ENCODE measurements around the gene PIK3CD. TPM values are rescaled to one million over a fixed set of nuclear protein-coding genes. Genes with fewer than 3 reads are reported as not detected.

PIK3CD gene
- 5.4 and 5.7 TPM in 2 replicates for total RNA-seq

DNA sequence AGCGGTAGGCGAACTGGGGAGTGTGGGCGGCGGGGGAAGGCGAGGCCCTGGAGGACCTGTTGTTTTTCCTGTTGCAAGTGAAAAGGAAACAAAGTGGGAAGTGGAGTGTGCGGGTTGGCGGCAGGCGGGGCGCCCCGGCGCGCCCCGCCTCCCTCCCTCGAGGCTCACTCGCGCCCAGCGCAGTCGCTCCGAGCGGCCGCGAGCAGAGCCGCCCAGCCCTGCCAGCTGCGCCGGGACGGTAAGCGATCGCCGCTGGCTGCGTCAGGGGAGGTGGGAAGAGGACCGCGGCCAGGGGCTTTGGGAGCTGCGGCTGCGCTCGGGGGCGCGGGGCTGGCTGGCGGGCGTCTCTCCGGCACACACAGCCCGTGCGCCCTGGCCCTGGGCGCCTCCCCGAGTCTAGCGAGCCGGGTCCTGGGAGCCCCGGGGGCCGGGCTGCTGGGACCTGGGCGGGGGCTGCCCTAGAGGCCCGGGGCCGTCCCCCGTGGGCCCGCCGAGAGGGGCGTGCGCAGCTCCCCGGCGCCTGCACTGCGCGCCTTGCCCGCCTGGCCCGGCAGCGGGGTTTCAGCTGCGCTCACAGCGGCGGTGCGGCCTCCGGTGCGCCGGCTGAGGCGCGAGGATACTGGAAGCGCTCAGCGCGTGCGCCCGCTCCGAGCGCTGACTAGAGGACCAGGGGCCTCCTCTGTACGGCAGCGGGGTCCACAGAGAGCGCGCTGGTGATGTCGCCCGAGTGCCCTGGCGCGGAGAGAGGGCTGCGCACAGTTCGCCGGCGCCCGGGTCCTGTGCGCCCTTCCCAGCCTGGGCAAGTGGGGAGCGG is at the start of gene PIK3CD:
TSS of gene PIK3CD (plus strand) at position 167 of the 814 bp plus-strand sequence. CDS start 58,725 bp downstream, outside the sequence.
- no peak for DNase-seq (ENCODE audit: low read depth, low spot score)

DNA sequence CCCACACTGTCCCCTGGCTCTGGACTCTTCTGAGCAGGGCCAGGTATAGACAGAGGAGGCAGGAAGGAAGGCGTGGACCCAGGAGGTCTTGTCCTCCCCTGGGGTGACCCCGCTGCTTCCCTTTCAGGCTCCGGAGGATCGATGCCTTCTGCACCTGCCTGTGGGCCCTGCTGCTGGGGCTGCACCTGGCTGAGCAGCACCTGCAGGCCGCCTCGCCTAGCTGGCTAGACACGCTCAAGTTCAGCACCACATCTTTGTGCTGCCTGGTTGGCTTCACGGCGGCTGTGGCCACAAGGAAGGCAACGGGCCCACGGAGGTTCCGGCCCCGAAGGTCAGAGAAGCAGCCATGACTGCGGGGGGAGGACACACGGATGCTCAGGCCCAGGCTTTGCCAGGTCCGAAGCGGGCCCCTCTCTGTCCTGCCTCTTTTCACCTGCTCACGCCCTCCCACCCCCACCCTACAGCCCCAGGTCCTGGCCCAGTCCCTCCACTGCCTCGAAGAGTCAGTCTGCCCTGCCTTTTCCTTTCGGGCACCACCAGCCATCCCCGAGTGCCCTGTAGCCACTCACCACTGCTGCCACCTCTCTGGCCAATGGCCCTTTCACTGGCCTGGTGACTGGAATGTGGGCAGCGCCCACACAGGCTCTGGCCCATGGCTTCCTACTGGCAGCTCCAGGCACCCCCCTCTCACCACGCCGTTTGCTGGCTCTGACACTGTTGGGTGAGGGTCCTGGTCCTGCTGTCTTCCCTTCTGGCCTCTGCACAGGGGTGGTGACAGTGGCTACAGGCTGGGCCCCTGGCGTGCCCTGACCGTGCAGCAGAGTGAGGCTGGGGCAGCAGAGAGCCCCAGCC is 49.4 kb upstream of the PIK3CD start:
- no peak for DNase-seq (ENCODE audit: low read depth, low spot score)

DNA sequence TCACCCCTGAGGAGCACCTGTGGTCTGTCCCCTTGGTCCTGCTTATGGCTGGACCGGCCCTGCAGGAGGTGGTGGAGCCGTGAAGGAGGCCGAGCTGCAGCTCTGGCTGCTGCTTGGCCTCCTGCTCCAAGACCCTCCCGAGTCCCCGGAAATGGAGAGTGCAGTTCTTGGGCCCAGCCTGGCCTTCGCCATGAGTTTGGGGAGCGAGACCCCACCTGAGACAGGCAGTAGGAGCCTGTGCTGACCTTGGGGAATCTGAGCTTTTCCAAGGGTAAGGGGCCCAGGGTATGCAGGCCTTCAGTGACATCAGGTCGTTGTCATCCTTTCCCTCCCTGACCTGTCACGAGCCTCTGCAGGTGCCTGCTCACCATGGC is 48.8 kb upstream of the PIK3CD start:
- DNase-seq (ENCODE audit: low read depth, low spot score) = no peak

DNA sequence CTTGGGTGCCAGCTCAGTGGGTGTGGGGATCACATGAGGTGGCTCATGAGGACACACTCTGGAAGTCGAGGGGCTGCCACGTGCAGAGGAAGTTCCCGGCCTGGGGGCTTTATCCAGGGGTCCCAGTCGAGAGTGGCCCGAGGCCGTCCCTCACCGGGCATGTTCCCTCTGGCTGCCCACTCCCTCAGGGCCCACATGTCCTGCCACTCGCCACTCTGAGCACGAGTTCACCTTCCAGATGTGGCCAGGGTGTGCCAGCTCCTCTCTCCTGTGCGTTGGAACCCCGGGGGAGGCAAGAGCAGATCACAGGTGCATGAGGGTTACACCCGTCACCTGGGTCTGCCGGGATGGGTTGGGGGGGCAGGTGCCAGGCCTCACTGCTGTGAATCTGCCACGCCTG is 48.2 kb upstream of the PIK3CD start:
- DNase-seq (ENCODE audit: low read depth, low spot score) = no peak

DNA sequence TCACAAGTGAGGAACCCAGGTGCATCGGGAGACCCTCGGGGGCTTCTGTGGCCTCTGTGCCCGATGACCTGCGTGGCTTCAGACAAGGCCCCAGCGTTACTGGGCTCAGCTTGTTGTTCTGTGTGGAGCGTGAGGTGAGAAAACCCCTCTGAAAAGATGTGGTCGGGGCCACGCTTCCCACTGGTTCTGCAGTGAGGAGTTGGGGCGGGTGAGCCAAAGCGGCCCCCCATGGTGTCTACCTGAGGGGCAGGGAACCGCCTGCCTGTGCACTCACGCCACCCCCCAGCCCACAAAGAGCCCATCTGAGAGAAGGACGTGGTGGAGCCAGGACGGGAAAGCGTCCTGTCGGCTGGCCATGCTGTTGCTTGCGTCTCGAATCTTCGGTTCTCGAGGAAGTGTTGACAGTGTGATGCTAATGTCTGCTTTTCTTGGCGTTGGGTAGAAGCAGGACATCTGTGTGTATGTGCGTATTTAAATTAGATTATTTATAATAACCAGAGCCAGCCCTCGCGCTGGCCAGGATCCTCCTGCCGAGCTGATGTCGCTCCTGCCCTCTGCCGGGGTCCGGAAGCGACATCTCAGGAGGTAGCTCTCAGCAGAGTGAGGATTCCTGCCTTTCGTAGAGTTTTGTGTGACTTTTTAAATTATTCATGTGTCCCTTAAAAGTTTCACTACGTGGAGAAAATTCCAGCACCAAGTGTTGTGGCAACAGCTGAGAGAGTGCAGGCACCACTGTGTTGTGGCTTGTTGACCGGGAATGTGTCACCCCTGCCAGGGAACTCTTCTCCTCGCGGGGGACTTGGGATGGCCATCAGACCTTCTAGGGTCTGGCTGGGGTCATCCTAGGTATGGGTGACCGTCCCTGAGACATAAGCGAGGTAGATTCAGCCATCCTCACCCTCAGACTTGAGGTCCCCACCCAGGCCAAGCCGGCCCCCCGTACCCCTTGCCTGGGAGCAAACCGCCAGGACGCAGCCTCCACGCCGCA is 47.5 kb upstream of the PIK3CD start:
- DNase-seq (ENCODE audit: low read depth, low spot score) = no peak

DNA sequence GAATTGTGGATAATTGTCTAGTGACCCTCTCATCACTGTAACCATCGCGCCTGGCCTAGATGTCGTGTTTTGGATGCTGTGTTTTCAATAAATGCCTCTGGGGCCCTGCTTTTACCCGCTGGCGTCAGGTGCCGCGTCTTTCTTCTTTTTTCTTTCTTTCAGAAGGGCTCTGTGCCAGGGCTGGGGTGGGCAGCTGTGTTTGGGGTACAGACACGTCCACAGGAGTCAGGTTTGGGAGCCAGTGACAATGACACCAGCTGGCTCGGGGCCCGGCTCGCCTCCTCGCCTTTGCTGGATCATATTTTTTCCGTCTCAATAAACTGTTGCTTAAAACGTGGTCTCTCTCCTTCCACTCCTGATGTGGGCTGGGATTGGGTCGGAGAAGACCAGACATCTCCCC is 46.7 kb upstream of the PIK3CD start:
- no peak for DNase-seq (ENCODE audit: low read depth, low spot score)

DNA sequence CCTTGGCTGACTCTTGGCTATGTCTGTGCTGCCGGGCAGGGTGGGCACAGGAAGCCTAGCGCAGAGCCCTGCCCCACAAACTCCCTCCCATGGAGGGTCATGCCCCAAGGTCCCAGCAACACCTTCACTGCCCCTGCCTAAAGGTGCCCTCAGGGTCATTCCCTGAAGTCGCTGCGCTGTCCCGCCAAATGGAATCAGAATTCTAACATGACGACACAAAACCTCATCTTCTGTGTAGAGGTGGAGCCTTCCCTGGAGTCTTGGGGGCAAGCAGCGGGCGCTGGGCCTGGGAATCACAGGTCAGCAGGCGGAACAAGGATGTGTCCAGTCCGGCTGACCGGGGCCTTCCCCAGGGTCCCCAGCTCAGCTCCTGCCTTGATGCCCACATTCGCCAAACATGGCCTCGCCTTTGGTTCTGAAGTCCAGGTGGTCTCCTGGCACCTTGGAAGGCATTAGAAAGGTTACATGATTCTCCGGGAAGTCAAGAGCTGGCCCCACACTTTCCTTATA is 45.5 kb upstream of the PIK3CD start:
- DNase-seq (ENCODE audit: low read depth, low spot score) = no peak

DNA sequence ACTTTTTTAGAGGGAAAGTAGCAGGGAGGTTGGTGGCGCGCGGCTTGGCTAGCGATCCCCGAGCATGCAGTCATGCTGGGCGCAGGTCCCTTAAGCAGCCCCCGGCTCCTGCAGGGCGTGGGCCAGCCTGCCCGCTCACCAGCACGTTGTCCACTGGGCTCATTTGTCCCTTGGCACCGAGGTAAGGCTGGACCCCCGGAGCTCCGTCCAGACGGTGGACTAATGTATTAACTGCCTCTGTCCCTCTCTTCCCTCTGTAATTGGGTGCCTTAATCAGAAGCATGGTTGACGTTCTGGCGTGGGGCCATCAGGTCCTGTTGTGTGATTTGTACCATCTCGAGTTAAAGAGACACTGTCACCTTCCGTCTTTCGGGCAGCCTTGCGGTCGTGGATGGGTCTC is 45.1 kb upstream of the PIK3CD start:
- DNase-seq (ENCODE audit: low read depth, low spot score) = no peak

DNA sequence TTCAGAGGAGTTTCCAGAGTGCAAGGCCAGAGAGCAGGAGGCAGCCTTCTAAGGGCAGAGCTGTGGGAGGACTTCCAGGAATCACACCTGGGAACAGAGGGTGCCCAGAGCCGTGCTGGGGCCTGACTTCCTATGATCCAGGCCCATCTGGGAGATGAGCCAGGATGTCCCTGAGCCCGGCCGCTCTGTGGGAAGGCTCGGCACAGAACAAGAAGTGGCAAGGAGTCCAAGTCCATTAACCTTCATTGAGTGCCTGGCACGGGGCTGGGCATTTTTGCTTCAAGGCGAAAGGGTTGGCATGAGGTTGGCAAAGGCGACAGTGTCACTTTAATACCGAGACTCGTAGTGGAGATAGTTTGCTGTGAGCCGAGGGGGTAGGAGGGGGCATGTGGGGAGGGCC is 44.6 kb upstream of the PIK3CD start:
- no peak for DNase-seq (ENCODE audit: low read depth, low spot score)

DNA sequence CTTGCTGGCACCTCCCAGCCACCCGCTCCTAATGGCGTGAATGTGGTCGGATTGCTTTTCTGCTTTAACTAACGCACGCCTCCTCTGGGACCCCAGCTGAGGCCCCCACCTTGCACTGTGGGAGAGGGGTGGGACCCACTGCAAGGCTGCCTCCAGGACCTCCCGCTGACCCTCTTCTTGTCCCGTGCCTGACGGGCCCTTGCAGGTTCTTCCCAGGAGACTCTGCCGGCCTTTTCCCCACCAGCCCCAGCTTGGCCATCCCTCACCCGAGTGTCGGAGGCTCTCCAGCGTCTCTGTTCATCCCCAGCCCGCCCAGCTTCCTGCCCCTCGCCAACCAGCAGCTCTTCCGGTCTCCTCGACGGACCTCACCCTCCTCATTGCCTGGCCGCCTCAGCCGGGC is 44.2 kb upstream of the PIK3CD start:
- DNase-seq (ENCODE audit: low read depth, low spot score) = no peak

DNA sequence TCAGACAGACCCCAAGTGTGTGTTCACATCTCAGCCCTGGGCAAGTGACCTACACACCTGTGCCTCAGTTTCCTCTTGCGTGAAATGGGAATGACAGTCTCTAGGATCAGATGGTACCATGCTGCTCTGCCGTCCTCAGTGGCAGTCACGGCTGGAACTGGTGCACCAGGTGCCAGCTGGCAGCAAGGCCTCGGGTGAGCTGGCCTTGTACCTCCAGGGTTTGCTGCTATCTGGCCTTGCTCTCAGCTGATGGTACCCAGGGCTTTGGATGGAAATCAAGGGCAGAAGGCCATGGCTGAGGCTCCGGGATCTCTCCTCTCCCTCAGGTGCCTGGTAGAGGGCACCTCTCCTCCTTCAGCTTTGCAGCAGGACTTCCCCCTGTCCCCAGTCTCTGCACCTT is 41.5 kb upstream of the PIK3CD start:
- no peak for DNase-seq (ENCODE audit: low read depth, low spot score)

DNA sequence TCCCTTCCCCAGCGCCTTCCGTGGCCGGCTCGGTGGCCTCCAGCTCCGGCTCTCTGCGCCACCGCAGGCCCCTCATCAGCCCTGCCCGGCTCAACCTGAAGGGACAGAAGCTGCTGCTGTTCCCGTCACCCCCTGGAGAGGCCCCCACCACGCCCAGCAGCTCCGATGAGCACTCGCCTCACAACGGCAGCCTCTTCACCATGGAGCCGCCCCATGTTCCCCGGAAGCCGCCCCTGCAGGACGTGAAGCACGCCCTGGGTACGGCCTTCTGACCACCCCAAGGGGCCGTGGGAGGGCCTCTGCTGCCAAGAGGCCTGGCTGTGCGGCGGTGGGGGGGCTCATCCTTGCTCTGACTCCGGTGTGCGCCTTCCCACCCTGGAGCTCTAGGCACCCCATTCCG is 41.0 kb upstream of the PIK3CD start:
- no peak for DNase-seq (ENCODE audit: low read depth, low spot score)

DNA sequence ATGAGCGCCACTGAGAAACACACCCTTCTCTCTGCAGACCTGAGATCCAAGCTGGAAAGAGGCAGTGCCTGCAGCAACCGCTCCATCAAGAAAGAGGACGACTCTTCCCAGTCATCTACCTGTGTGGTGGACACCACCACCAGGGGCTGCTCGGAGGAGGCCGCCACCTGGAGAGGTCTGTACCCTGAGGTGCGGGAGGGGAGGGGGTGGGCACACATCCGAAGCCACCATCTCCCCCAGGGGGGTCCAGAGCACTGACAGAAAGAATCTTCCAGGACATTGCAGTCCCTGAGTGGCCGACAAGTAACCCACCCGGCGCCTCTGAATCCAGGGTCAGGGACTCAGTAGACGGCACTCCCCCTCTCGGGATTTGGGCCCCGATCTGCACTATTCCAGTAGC is 39.8 kb upstream of the PIK3CD start:
- DNase-seq (ENCODE audit: low read depth, low spot score) = no peak

DNA sequence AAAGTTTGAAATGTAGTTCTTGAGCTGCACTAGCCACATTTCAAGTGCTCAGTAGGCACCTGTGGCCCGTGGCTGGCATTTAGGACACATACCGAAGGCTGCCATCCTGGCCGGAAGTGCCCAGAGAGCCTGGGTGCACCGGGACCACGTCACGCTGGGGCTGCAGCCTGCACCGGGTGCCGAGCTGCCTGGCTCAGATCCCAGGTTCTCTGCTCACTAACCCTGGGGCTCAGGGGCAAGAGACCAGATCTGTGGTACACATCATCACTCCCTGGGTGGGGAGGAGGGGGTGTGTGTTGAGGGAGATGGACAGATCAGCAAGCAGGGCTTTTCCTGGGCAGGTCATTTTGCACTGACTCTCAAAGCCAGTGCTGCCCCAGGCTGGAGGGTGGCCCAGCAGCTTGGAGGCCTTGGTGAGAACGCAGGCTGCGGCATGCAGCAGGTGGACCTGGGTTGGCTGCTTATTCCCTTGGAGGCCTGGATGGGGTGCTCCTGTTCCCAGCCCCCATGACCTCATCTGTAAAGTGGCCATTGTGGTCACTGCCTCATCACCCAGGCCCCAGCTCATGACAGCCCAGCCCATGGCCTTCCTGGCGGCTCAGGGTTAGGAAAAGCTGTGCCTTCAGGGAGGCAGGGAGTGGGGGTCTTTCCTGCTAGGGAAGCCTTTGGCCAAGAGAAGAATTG is 39.2 kb upstream of the PIK3CD start:
- no peak for DNase-seq (ENCODE audit: low read depth, low spot score)

DNA sequence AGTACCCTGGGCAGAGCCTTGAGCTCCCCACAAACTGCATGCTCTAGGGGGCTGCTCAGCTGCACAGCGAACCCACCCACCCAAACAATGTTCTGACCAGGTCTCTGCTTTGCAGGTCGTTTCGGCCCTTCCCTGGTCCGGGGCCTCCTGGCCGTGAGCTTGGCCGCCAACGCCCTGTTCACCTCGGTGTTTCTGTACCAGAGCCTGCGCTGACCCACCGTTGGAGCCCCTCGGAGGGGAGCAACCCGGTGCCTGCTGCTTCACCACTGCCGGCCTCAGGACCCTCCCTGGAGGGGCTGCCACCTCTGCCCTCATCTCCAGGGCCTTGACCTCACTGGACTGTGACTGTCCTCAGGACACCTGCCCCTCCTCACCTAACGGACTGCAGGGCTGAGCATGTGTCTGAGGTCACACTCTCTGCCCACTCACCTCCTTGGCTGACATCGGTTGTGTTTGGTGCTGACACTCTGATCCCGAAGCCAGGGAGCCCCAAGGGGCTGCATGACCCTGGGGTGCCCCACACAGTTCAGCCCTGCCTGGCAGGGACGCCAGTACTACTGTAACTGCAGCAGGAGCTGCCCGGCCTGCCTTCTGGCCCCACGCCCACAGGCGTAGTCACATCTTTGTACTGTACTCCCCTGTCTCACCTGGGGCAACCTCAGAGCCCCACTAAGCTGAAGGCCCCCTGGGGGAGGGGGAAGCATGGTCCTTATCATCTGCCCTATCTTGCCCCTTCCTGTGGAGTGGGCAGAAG is 38.5 kb upstream of the PIK3CD start:
- DNase-seq (ENCODE audit: low read depth, low spot score) = no peak

DNA sequence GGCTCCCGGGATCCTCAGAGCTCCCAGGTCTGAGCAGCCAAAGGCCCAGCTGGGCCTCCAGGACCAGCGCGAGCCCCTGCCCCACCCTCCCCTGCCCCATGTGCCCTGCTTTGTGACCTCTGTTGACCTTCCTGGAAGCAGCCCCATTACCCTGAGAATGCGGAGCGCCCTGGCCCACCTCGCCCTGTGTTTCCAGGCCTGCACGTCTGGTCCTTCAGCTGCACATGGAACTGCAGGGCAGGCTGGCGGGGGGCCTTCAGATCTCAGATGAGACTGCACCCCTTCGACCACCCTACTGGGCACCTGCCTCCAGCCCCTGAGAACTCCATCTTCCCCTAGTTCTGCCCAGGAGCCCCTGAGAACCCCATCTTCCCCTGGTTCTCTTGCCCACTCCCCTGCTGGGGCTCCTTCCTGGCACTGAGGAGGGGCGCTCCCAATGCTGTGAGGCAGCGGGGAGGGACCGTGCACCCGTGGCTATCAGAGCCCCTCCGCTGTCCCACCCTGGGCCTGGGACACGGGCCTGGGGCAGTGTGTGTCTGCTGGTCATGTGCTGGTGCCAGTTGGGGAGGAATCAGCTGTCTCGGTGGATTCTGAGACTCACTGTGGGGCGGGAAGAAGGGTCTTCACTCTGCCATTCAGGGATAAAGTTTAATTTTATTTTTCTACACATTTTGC is 37.8 kb upstream of the PIK3CD start:
- DNase-seq (ENCODE audit: low read depth, low spot score) = no peak

DNA sequence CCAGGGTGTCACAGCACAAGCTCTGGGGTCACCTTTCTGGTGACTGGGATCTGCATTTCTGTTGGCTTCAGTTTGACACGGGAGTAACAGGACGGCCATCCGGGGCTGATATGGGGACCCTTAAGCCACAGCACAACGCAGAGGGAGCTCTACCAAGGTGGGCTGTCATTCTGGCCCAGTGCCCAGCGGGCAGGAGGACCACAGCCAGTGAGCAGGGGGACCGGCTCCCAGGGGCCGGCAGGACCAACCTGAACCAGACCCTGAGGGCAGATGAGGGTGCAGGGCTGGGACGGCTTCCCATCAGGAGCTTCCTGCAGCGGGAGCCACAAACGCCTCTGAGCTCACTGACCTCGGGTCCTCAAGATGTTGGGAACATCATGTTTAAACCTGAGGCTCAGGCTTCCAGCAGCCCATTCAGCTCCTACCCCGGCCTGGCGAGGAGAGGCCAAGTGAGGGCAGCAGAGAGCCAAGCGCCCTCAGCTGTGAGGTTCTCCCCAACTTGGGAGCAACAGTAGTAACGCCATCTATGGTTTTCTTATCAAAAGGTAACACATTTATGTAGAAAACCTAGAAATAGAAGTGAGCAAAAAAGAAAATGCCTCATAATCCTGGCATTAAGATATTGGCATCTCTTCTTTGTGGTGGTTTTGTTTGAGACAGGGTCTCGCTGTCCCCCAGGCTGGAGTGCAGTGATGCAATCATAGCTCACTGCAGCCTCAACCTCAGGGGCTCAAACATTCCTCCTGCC is 36.0 kb upstream of the PIK3CD start:
- DNase-seq (ENCODE audit: low read depth, low spot score) = no peak

DNA sequence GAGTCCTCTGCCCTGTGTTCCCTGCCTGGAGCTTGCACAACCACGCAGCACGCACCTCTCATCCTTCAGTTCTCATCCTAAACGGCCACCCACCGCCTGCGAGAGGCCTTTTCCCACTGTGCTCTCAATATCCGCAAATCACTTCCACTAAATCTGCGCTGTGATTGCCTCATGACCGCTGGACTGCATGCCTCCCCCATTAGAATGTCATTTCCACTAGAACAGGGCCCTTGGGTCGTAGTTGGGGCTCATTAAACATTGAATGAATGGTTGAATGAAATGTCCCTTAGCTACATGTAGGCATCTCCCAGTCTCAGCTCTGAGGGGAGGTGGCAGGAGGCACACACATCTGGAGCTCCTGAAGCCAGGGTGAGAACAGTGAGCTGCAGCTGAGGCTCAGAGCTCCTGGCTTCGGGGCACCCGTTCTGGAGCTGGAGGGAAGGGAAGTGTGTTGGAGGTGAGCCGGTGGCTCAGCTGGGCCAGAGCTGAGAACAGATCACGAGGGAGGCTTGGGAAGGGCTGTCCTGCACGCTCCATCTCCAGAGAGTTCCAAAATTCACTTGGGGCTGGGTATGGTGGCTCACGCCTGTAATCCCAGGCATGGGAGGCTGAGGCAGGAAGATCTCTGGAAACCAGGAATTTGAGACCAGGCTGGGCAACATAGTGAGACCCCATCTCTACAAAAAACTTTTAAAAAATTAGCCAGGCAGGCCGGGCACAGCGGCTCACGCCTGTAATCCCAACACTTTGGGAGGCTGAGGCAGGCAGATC is 32.4 kb upstream of the PIK3CD start:
- no peak for DNase-seq (ENCODE audit: low read depth, low spot score)

Data from pulmonary artery endothelial cell (primary cell).